ENCODE results near the gene PKD1L1.
"Not testable (repeated sequence)": the region's sequence is repeated elsewhere in the genome, so short reads cannot be mapped to it uniquely, and the experiment has no call there.

The PKD1L1 gene

DNA sequence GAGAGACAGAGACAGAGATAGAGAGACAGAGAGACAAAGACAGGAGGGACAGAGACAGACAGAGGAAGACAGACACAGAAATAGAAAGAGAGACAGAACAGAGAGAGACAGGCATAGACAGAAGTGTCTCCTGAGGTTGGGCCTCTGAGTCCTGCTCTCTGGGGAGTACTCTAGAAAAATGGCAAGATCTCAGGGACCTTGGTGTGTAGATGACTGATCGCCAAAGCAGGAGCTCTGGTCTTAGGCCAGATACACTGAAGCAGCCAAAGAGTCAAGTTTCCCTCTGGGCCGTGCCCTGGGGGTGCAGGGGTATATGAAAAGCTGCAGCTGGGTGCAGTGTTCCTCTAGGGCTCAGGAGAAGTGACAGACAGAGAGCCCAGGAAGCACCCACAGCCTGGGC is 189.7 kb downstream of the PKD1L1 start:
- DNase-seq, result no peak

DNA sequence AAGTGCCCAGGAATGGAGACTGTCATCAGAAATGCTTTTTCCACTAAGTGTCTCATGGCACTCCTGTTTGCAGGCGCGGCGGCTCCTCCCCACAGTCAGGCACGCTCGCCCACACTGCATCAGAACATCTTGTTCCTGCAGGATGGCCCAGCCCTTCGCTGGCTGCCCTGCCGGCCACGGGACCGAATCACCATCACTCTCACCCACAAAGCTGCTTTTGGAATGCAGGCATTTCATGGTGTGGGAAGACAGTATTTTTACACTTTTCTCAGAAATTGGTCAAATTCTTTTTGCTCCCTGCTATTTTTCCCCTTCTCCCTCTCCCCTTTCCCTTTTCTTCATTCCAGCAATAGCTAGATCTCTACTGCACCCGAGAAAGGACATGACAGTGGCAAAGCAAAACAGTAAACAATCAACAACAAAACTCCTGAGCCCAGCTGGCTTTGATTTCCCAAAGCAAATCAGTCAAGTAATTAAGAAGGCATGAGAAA is 190.3 kb downstream of the PKD1L1 start:
- no peak for DNase-seq

DNA sequence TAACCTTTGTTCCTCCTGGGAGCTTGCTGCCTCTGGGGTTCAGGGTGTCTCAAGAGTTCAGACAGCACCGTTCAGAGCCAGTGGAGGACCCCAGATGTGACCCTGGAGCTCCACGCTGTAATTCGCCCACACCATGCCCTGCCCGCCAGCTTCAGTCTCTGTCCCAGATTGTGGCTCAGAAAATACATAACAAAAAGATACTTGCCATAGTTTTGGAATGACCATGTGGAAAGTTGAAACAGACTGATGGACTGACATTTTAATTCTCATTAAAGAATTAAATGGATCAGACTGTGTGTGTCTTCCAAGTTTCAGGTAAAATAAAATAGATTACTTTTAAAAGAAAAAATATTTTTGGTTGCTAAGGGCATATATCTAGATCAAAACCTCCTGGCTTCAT is 191.6 kb downstream of the PKD1L1 start:
- DNase-seq, result no peak

DNA sequence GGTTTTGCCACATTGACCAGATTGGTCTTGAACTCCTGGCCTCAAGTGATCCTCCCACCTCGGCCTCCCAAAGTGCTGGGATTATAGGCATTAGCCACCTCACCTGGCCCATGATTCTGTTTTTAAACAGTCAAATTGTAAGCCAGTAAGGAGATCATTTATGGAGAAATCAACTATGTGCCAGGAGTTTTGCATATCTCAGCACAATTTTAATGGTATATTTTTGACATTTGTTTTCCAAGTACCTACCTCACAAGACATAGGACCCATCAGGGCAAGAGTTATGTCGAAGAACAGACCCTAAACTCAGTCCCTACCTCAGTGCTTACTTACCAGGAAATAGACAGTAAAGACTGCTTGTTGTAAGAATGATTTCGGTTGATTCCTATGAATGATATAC is 193.0 kb downstream of the PKD1L1 start:
- no peak for DNase-seq

DNA sequence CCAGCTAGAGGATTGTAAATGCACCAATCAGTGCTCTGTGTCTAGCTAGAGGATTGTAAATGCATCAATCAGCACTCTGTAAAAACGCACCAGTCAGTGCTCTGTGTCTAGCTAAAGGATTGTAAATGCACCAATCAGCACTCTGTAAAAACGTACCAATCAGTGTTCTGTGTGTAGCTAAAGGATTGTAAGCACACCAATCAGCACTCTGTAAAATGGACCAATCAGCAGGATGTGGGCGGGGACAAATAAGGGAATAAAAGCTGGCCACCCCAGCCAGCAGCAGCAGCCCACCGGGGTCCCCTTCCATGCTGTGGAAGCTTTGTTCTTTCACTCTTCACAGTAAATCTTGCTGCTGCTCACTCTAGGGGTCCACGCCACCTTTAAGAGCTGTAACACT is 196.5 kb downstream of the PKD1L1 start:
- DNase-seq, result not testable (repeated sequence)

DNA sequence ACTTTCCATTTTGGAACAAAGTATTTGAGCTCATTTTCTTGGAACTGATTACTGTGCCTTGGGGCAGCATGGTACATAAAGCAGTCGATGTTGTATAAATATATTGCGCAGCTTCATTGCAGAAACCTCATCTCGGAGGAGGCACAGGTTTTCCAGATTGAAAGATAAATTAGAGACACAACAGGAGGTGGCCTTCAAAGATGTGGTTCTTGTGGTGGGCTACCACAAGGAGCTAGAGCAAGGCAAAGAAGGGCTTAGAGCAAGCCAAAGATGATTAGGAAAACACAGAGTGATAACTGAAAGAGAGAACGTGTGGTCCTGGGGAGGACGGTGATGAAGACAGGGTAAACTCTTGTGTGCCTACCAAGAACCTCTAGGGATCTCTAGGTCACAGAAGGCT is 197.2 kb downstream of the PKD1L1 start:
- no peak for DNase-seq

DNA sequence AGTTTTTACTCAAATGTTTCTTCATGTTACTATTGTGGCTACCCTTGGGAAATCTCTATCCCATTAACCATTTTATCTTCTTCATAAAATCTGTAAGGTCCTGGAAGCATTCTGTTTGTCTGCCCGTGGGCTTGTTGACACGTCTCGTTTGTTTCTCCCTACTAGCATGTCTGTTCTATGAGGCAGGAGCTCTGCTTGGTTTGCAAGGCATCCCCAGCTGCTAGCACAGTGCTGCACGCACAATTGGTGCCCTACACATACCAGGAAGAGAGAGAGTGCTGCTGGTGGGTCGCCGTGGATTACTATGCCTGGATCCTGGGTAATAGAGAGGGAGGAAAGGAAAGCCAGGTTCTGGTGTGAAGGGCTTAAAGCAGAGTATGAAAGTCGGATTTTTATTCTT is 200.2 kb downstream of the PKD1L1 start:
- DNase-seq, result no peak

DNA sequence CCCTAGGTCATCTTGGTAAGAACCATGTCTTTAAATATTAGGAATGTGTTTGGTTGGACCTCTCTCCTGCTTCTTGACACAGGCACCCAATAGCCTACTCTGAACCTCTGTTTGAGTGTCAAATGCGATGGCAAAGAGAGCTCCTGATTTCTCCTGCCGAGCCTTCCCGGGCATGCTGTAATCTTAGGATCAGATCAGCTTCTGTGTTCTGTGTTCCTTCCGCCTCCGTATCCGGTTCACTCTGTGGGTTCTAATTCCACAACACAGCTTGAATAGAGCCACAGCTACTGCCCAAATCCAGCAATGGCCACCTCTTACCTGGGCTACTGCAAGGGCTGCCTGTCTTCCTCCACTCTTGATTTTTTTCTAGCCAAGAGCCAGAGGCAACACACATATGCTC is 201.1 kb downstream of the PKD1L1 start:
- no peak for DNase-seq

DNA sequence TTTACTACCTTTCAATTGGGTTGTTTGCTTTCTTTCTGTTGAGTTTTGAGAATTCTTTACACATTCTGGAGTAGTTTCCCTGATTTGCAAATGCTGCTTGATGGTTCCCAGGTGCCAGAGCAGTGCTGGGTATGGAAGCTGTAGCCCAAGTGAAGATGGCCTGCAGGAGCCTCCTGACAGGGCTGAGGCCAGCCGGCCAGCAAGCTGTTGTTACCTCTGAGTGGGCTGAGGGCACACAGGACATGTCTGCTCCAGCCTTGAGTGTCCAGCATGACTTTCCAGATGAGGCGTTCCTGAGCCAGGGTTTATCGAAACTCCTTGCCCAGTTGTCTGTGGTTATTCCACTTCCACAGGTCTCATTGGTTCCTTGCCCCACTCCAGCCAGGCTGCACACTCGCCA is 201.8 kb downstream of the PKD1L1 start:
- DNase-seq, result no peak

DNA sequence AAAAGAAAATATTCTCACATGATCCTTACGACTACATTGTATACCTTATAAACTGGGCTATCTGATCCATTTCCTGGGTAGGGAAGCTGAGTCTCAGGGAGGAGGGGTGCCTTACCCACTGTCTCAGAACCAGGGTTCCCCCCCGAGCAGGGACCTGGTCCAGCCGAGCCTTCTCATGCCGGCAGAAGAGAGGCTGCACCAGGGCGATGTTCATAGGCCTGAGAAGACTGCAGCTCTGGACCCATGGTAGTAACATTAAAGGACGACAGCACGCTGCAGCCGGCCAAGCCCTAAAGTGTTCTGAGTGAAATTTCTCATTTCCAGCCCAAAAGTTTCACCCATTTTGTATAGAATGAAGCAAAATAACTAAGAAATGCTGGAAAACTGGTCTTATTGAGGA is 203.4 kb downstream of the PKD1L1 start:
- DNase-seq, result no peak

DNA sequence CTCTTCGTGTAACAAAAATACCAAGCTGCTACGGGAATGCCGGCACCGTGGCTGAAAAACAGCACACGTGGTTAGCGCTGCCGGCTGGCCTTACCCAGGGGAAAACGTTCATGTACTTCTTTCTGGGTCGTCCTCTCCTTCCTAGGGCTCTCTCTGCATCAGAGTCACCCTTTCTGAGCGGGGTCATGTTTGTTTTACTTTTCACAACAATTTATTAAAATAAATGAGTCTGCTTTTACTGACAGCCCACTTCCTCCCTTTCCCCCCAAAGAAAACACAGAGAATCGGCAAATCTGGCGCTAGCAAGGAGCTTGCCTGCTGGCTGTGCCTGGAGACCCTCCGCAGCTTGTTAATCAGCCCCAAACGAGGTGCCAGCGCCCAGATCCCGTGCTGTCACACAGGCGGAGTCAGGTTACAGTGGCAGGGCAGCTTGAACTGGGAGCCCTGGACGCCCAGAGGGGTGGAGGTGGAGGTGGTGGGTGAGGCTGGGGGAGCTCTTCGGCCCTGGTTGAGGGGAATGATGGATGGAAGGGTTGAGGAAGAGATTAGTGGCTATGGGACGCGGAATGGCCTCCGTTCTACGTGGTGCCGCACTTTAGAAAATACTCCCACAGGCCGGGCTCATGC is 204.2 kb downstream of the PKD1L1 start:
- DNase-seq, result no peak

DNA sequence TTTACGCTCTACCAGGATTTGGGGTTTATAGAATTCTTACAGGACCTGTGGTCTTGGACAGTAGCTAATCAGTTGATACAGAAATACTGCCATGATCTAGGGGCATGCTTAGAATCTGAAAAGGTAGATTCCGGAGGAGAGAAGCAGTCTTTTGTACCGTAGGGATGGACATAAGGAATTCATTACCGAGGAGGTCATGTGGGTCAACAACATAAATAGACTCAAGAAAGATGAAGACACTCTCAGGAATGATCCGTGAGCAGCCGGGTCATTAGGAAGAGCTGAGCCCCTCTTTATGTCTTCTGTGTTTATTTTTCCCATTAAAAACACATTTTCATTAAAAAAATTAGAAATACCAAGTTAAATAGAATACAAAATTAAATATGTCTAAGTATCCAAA is 206.3 kb downstream of the PKD1L1 start:
- no peak for DNase-seq

DNA sequence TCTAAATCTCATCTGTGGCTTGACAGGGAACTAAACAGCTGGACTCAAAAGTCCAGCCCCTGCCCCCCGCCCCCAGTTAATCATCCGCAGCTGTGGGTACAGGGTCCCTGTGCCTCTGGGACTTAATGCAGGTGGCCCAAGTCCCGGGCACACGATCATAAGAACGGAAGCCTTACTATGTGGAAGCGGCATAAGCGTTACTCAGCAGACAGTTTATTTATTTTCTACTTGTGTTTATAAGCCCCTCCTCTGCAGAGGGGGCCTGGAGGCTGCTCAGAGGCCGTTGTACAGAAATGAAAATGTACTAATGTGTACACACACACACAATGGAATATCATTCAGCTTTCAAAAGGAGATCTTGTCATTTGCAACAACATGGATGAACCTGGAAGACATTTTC is 208.4 kb downstream of the PKD1L1 start:
- no peak for DNase-seq

DNA sequence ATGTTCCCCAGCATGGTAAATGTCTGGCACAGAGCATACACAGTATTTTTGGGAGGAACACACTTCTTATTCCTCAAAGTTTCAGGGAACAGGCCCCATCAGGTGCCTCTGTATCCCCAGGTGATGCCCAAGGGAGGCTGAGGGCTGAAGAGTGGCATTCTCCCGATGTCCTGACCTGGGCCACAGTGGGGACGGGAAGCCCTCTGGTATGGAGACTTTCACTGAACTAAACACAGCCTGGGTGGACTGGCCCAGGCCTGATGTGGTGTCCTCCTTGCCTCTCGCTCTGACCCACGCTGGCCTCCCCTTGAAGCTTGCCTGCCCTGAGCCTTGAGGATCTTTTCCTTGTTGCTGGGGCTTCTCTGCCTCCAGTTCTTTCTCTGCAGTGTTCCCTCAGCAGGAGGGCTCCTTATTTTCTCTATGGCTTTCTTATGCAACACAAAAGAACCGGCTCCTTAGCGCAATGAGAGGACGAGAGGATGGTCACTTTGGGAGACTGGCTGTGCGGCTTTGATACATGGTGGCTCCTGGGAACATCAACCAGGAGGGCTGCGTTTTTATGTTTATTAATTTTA is 208.9 kb downstream of the PKD1L1 start:
- DNase-seq, result no peak

DNA sequence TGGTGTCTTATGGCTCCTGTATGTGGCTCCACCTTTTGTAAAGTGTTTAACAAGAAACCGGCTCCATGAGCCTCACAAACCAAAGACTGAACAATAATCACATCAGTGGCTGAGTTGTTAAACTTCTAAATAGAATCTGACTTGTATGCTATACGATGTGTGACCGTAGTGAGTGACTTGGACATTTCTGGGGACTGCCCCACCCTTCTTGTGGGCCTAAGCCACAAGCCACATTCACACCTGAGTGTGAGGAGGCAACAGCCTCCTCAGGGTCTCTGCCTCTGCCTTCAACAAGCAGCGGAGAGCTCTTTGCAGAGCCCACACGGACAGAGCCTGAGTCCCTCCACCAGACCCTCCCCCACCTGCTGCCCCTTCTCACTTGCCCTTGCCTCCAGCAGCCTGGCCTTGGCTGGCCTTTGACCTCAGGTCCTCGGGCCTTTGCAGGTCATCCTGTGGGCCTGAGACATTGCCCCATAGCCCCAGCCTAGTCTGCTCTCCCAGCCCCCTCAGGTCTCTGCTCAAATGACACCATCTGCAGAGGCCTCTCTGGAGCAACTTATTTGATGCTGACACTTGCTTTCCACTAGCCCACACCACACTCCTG is 209.6 kb downstream of the PKD1L1 start:
- no peak for DNase-seq

DNA sequence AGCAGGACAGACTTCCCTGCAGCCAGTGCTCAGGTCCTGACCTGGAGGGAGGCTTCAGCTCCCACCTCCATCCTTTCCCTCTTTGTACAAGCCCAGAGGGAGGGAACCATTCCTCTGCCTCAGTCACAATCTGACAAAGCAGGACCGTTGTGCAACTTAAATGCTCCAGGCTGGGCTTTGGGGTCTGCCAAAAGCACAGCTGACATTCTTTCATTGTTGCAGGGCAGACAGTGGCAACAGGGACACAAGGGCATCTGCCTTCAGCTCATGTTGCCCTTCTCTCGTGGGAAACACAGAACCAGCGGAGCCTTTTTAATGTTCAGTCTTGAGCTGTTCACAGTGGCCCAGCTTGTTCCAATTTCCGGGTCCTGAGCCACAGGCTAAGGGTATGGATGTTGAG is 210.7 kb downstream of the PKD1L1 start:
- no peak for DNase-seq

DNA sequence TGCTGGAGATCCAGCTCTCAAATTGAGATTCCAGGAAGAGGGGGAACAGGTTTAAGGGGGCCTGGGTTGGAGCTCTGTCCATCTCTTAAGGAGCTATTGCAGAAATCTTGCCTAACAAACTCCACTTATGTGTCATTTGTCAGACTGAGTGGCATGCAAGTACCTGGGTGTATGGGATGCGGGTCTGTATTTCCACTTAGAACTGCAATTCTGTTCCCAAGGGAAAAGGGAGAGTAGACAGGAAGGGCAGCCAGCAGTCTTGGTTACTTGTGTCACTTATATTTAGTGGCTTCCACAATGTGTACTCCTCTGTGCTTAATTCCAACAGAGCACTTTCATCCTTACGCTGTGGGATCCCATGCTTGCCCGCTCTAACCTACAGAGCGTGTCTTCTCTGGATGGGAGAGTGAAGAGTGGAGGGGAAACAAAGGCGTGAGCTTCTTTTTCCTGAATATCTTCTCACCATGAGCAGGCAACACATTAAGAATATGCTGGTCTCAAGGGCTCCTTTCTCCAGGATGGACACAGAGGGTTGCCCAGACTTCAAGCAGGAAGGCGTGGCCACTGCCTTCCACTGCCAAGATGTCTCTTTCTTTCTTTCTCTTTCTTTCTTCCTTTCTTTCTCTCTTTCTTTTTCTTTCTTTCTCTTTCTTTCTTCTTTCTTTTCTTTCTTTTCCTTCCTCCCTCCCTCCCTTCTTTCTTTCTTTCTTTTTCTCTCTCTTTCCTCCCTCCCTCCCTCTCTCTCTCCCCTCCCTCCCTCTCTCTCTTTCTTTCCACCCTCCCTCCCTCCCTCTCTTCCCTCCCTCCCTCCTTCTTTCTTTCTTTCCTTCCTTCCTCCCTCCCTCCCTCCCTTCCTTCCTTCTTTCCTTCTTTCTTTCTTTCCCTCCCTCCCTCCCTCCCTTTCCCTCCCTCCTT is 212.6 kb downstream of the PKD1L1 start:
- no peak for DNase-seq

DNA sequence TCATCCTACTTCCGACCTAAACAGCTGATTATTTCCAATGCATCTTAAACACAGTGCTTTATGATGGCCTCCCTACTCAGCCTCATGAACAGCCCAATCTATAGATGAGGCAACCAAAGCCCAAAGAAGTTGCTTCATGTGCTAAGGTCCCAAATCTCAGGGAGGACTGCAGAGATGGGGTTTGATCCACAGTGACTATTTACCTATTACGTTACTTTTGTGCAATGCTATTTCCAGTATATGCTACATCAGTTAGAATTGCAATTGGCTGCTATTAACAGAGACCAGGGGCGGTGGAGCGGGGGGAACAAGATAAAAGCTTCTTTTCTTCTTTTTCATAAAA is 213.3 kb downstream of the PKD1L1 start:
- no peak for DNase-seq

DNA sequence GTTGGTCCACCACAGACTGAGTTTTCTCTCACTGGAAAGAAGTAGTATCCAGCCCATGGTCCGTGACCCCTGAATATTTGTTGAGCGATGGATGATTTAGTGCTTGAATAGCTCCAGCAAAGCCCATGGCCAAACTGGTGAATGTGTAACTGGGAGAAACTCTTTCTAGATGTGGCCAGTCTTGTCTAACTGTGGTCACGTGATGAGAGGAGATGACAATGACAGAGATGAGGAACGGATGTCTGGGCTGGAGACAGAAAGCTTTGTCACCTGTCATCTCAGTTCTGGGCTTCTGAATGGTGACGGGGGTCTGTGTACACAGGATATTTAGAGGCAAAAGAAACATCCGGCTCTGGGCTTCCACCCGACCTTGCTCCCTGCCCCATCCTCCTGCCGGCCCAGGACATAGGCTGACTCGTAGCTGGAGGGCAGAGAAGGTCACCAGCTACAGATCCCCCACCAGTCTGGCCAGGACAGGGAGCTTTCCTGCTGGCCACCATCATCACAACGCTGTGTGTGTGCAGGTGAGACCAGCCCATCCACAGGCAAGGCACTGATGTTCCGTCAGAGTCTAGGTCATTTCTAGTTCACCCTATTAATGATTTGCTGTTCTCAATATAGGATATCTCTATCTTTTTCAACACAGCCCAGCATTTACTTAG is 213.8 kb downstream of the PKD1L1 start:
- no peak for DNase-seq

DNA sequence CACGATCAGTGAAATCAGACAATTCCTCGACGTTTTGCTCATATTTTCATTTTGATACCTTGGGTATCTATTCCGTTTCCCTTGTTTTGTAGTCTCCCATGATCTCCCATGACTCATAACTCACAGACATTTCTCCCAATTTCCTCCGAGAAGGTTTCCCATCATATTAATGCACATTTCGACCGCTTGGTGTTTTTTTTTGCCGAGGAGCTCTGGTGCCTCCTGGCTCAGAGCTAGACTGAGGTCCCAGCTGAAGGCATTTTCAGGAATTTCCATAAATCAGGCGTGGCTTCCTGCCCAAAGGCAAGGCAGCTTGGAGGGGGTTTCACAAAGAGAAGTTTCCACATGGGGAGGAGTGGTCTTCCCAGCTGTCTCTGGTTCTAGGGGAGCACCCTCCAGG is 218.1 kb downstream of the PKD1L1 start:
- DNase-seq, result no peak

DNA sequence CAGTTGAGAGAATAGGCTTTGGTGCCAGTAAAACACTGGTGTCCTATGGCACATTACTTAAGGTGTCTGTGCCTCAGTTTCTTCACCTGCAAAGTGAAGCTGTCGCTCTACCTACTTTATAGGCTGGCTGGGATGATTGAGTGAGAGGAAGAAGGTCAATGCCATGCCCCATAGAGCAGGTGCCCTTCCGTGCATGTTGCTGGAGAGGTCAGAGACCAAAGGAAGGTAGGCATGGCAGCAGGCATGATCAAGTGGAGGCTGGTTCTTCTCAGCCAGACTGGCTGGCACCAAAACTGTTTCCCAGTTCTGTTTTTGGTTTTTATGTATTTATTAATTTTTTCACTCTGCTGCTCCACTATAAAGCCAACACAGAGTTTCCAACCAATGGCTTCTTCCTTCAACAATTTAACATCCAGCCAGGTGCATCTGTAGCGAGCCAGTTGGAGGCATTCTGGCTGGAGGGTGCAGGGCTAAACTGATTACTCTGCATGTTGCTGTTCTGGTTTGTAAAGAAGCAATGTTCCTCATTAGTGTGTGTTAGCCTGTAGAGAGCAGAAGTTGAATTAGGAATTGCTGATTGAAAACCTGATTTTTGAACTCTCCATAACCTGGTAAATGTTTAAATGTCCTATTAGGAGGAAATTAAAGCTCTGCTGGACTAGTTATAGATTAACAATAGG is 222.1 kb downstream of the PKD1L1 start:
- DNase-seq, result no peak

DNA sequence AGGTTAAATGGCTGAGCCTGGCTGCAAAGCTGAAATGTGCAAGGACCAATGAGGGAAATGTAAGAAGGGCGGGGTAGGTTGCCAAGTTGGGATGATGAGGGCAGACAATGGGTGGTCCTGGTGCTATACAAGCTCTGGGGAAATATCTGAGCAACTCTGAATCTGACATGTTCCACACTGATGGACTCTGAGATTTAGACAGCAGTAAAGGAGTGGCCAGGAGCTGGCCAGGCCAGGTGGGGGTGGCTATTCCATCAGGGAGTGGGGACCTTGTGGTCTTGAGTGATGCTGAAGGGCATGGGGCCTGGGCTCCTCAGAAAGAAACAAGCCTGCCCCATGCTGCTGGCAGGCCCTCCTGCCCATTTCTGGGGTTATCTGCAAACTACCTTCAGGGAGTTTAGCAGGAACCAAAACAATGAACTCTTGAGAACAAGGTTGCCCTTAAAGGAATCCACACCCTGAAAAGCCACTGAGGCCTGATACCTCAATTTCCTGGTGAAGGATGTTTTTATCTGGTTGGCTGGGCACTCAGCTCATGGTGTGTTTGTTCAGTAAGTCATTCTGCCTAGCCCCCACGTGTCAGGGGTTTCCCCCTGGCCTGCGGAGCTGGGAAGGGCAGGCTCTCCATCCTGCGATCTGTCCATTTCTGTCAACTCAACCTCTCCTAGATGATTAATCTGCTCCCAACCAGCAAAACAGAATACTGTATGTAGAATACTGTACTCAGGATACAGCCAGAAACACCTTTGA is 223.1 kb downstream of the PKD1L1 start:
- DNase-seq, result no peak
